IMR-90 (cell line): ENCODE measurements around the gene SERPINF2. TPM values are rescaled to one million over a fixed set of nuclear protein-coding genes. Genes with fewer than 3 reads are reported as not detected.
A peak's percentile ranks its signal among the peaks of the same experiment; 100 is the strongest.

Source experiments
- ATAC-seq: fragments of 200-7000 bp; cut with Tn5 transposase; 2 replicates; pipeline ENCODE4 v1.9.1; 2020; ENCODE audit warnings: low read depth, mild to moderate bottlenecking, moderate library complexity
- BruUV-seq: library from RNA; stranded (reverse); fragments of 400-500 nt; replicated peaks from 2 replicates; lab custom pipeline; 2021; lab: Mats Ljungman, UMichigan
- CTCF ChIA-PET: fragments of 300-600 bp; formaldehyde crosslinking; extraction: SDS; loops from one replicate; lab custom pipeline; 2021; ENCODE audit warnings: antibody characterized with exemption; lab: Yijun Ruan, JAX
- POLR2A ChIA-PET: fragments of 300-600 bp; sonication (Branson Sonifier 250); formaldehyde crosslinking; loops from one replicate; lab custom pipeline; 2022; ENCODE audit warnings: antibody characterized with exemption; ENCODE audit not compliant: unreplicated experiment; lab: Charles Lee
- DNase-seq: peaks from one replicate; pipeline ENCODE4 v3.0.0; 2013
- H2AFZ ChIP-seq: replicated peaks from 2 replicates; pipeline ENCODE3; 2013; ENCODE audit warnings: low read length, mild to moderate bottlenecking; ENCODE audit not compliant: poor library complexity
- H2AK5ac ChIP-seq: 2 replicates; pipeline ENCODE4 v1.6.1; 2013; ENCODE audit warnings: low read depth, low read length, inconsistent platforms
- H2AK9ac ChIP-seq: replicated peaks from 2 replicates; pipeline ENCODE3; 2013; ENCODE audit warnings: mild to moderate bottlenecking, low read depth, low read length, moderate library complexity; ENCODE audit not compliant: poor library complexity
- H2BK120ac ChIP-seq: 2 replicates; pipeline ENCODE4 v1.6.1; 2013; ENCODE audit warnings: low read depth, low read length, inconsistent platforms
- H2BK15ac ChIP-seq: 3 replicates; pipeline ENCODE4 v1.6.1; 2013; ENCODE audit warnings: low read depth, low read length, inconsistent platforms
- H2BK20ac ChIP-seq: 2 replicates; pipeline ENCODE4 v1.6.1; 2013; ENCODE audit warnings: low read depth, mild to moderate bottlenecking, inconsistent platforms, low read length, moderate library complexity
- H2BK5ac ChIP-seq: 2 replicates; pipeline ENCODE4 v1.6.1; 2013; ENCODE audit warnings: mild to moderate bottlenecking, low read depth, low read length, inconsistent platforms; ENCODE audit not compliant: poor library complexity, severe bottlenecking
- H3K14ac ChIP-seq: replicated peaks from 2 replicates; pipeline ENCODE4 v1.6.1; 2013; ENCODE audit warnings: low read depth, low read length, inconsistent platforms
- H3K18ac ChIP-seq: 2 replicates; pipeline ENCODE4 v1.6.1; 2013; ENCODE audit warnings: low read depth, low read length, control low read depth
- H3K23ac ChIP-seq: 2 replicates; pipeline ENCODE4 v1.6.1; 2013; ENCODE audit warnings: low read depth, low read length, inconsistent platforms
- H3K27ac ChIP-seq: 2 replicates; pipeline ENCODE4 v1.5.1; 2013; ENCODE audit warnings: mild to moderate bottlenecking, control low read depth, low read length; ENCODE audit not compliant: insufficient read depth
- H3K27me3 ChIP-seq: 2 replicates; pipeline ENCODE4 v1.6.1; 2013; ENCODE audit warnings: low read length; ENCODE audit not compliant: control insufficient read depth, insufficient read depth
- H3K36me3 ChIP-seq: 2 replicates; pipeline ENCODE4 v1.6.1; 2013; ENCODE audit warnings: low read length, mixed read lengths; ENCODE audit not compliant: control insufficient read depth, insufficient read depth
- H3K4ac ChIP-seq: 2 replicates; pipeline ENCODE4 v1.6.1; 2013; ENCODE audit warnings: low read depth, low read length, inconsistent platforms
- H3K4me1 ChIP-seq: 2 replicates; pipeline ENCODE4 v1.6.1; 2013; ENCODE audit warnings: low read length, mixed read lengths; ENCODE audit not compliant: control insufficient read depth, insufficient read depth
- H3K4me2 ChIP-seq: 2 replicates; pipeline ENCODE4 v1.6.1; 2013; ENCODE audit warnings: low read depth, mild to moderate bottlenecking, control low read depth, low read length, moderate library complexity
- H3K4me3 ChIP-seq: 2 replicates; pipeline ENCODE4 v1.5.1; 2013; ENCODE audit warnings: low read depth, mild to moderate bottlenecking, control low read depth, low read length, moderate library complexity; ENCODE audit not compliant: insufficient read depth
- H3K56ac ChIP-seq: 2 replicates; pipeline ENCODE4 v1.6.1; 2013; ENCODE audit warnings: low read length, inconsistent platforms; ENCODE audit not compliant: insufficient read depth; ENCODE audit errors: extremely low read depth
- H3K79me1 ChIP-seq, 2 experiments: 2 replicates each; pipeline ENCODE4 v1.6.1; 2013; ENCODE audit warnings: low read length in 2 of 2, inconsistent platforms in 1 of 2, low read depth in 1 of 2
- H3K9ac ChIP-seq: 2 replicates; pipeline ENCODE4 v1.6.1; 2013; ENCODE audit warnings: low read depth, low read length, control low read depth
- H3K9me1 ChIP-seq: 2 replicates; pipeline ENCODE4 v1.6.1; 2013; ENCODE audit warnings: low read length, inconsistent platforms; ENCODE audit not compliant: insufficient read depth
- H3K9me3 ChIP-seq: 2 replicates; pipeline ENCODE4 v1.6.1; 2013; ENCODE audit warnings: low read length; ENCODE audit not compliant: control insufficient read depth, insufficient read depth
- H4K20me1 ChIP-seq: 2 replicates; pipeline ENCODE4 v1.6.1; 2013; ENCODE audit warnings: low read length, inconsistent platforms; ENCODE audit not compliant: insufficient read depth
- H4K5ac ChIP-seq: 2 replicates; pipeline ENCODE4 v1.6.1; 2013; ENCODE audit warnings: mild to moderate bottlenecking, low read depth, low read length, control low read depth
- H4K8ac ChIP-seq, 2 experiments: 2 replicates each; pipeline ENCODE4 v1.6.1; 2013; ENCODE audit warnings: low read depth in 2 of 2, low read length in 2 of 2, control low read depth in 1 of 2, inconsistent platforms in 1 of 2
- H4K91ac ChIP-seq: 2 replicates; pipeline ENCODE4 v1.6.1; 2013; ENCODE audit warnings: low read depth, low read length, inconsistent platforms; ENCODE audit not compliant: insufficient read depth
- CHD1 ChIP-seq: IDR thresholded peaks from 2 replicates; pipeline ENCODE4 v1.6.1; 2012; ENCODE audit warnings: low read depth, low read length, improper control_type of control experiment
- WGBS, 2 experiments: methylation state at CpG; one replicate each; pipeline versions ENCODE4 v1.1.5 to v1.1.7; 2013; ENCODE audit warnings: missing lambda C conversion rate in 2 of 2; ENCODE audit not compliant: insufficient read length in 1 of 2; ENCODE audit errors: extremely low coverage in 2 of 2; 5-methylcytosine and 5-hydroxymethylcytosine counted together
- dilution Hi-C: fragments of 300-500 bp; cut with HindIII; formaldehyde crosslinking; loops from one replicate; pipeline ENCODE4 v1.14.3; 2018; ENCODE audit warnings: low sequenced_read_pairs; ENCODE audit not compliant: unreplicated experiment
- in situ Hi-C: fragments of 300-500 bp; cut with MboI; formaldehyde crosslinking; loops from 3 replicates; pipeline ENCODE4 v1.14.3; 2019; ENCODE audit warnings: low sequenced_read_pairs, inconsistent platforms, mixed read lengths
- intact Hi-C: fragments of 100-400 bp; cut with micrococcal nuclease; formaldehyde crosslinking; loops from 2 replicates; pipeline ENCODE4 v1.10.0; 2022
- polyA plus RNA-seq, 3 experiments: library from polyadenylated mRNA; depleted of rRNA; stranded (reverse); fragments of >200 nt; gene quantifications; 2 replicates each; pipeline ENCODE4 v1.2.3, GENCODE V29; 2012; ENCODE audit warnings: low replicate concordance in 1 of 3
- total RNA-seq: library from RNA; depleted of rRNA; stranded (reverse); fragments of >200 nt; gene quantifications from 2 replicates; pipeline ENCODE4 v1.2.3, GENCODE V29; 2012
- TF ChIP-seq, protein P1 (sequence below): conservative IDR thresholded peaks from 2 replicates; pipeline ENCODE4 v1.5.1; 2012; ENCODE audit warnings: mild to moderate bottlenecking, low read depth, low read length, improper control_type of control experiment

The SERPINF2 gene
- total and polyA plus RNA-seq, 2 of the 4 experiments (the other 2 are of a cell fraction): not detected

DNA sequence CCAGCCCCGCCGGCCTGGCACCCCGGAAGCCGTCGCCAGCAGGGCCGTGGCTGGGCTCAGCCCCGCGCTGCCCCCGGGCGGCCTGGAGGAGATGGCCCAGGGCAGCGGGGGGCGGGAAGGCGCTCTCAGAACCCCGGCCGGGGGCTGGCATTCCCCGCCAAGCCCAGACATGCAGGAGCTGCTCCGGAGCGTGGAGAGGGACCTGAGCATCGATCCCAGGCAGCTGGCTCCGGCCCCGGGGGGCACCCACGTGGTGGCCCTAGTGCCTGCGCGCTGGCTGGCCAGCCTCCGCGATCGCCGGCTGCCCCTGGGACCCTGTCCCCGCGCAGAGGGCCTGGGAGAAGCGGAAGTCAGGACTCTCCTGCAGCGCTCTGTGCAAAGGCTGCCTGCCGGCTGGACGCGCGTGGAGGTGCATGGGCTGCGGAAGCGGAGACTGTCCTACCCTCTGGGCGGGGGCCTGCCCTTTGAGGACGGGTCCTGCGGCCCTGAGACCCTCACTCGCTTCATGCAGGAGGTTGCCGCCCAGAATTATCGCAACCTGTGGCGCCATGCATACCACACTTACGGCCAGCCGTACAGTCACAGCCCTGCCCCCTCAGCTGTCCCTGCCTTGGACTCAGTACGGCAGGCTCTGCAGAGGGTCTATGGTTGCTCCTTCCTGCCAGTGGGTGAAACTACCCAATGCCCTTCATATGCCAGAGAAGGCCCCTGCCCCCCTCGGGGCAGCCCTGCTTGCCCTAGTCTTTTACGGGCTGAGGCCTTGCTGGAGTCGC is 17.6 kb upstream of the SERPINF2 start:
- H2BK15ac ChIP-seq: no peak overlapping the region; the same call in 2 of the 3 replicates
- no peak overlapping the region for H3K14ac ChIP-seq
- H3K79me1 ChIP-seq: peaks cover 10 to 19% of the 10 kb centered on the region in 2 experiments
- CTCF ChIA-PET: no interaction called here
- no peak overlapping the region for H3K56ac ChIP-seq
- peak overlapping the region; percentile 60 to 71 for H4K8ac ChIP-seq
- H3K4me2 ChIP-seq: peak overlapping the region; percentile 78
- peaks cover 22% of the 10 kb centered on the region; the same call in 1 of the 2 replicates for H3K36me3 ChIP-seq
- DNase-seq: no peak
- H2BK120ac ChIP-seq: no peak overlapping the region; the same call in 1 of the 2 replicates
- peak overlapping the region; percentile 70 for H3K4me3 ChIP-seq
- no peak overlapping the region; the same call in 1 of the 2 replicates for H4K5ac ChIP-seq
- peak overlapping the region; percentile 74 for H3K23ac ChIP-seq
- 38% methylated on average over 7 of the region's 51 CpGs; no CpG with 5 or more reads in 1 of the 2 experiments for WGBS, 2 experiments
- TF ChIP-seq, protein P1, sequence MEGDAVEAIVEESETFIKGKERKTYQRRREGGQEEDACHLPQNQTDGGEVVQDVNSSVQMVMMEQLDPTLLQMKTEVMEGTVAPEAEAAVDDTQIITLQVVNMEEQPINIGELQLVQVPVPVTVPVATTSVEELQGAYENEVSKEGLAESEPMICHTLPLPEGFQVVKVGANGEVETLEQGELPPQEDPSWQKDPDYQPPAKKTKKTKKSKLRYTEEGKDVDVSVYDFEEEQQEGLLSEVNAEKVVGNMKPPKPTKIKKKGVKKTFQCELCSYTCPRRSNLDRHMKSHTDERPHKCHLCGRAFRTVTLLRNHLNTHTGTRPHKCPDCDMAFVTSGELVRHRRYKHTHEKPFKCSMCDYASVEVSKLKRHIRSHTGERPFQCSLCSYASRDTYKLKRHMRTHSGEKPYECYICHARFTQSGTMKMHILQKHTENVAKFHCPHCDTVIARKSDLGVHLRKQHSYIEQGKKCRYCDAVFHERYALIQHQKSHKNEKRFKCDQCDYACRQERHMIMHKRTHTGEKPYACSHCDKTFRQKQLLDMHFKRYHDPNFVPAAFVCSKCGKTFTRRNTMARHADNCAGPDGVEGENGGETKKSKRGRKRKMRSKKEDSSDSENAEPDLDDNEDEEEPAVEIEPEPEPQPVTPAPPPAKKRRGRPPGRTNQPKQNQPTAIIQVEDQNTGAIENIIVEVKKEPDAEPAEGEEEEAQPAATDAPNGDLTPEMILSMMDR: peak; percentile 18; the same call in 1 of the 2 replicates
- no peak for TF ChIP-seq CHD1
- peak overlapping the region; percentile 98 for H2AK9ac ChIP-seq
- H2BK20ac ChIP-seq: no peak overlapping the region
- BruUV-seq: no TSS peak
- H3K18ac ChIP-seq: no peak overlapping the region
- in situ Hi-C loops (loop anchor here (5.0 to 25.0 kb wide), 2 partner anchors 62 to 312 kb away; partner anchors contain the start of genes DPH1, OVCA2 and RTN4RL1), dilution Hi-C loops (no loop called here), intact Hi-C loops (no loop called here)
- no peaks in the 10 kb centered on the region for H3K27me3 ChIP-seq
- H3K27ac ChIP-seq: peak overlapping the region; percentile 28; the same call in 1 of the 2 replicates
- peaks cover 11% of the 10 kb centered on the region for H3K4me1 ChIP-seq
- H2AK5ac ChIP-seq: peak overlapping the region; percentile 91
- H2AFZ ChIP-seq: peak overlapping the region; percentile 98
- H3K4ac ChIP-seq: peak overlapping the region; percentile 64
- H3K9ac ChIP-seq: peak overlapping the region; percentile 49; the same call in 1 of the 2 replicates
- H4K91ac ChIP-seq: peak overlapping the region; percentile 51
- peak overlapping the region; percentile 8 for H2BK5ac ChIP-seq
- peak; percentile 73 for ATAC-seq
- no peaks in the 10 kb centered on the region for H4K20me1 ChIP-seq
- no peaks in the 10 kb centered on the region for H3K9me3 ChIP-seq
- POLR2A ChIA-PET: no interaction called here
- H3K9me1 ChIP-seq: peaks cover 11% of the 10 kb centered on the region
